COLO668 (cell line): ENCODE measurements around the gene RFT1.

Experiments
- DNase-seq: peaks from one replicate; lab custom pipeline; 2025; ENCODE audit not compliant: unreplicated experiment; lab: John Stamatoyannopoulos, UW

RFT1 gene

DNA sequence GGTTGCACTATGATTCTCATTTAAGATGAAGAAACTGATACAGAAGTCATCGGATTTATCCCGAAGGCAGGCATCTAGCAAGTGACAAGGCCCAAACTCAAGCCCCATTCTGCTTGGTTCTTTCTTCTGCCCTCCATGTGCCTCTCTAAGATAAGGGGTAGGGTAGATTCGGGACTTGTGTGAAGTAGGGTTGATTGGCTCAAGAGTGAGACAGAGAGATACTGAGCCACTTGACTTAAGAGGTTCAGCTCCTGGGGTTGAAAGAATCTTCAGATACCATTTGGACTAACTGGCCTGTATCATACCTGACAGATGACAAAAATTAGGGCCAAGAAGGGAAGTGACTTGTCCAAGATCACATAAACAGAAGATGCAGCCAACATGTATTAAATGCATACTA is 891 bp downstream of the RFT1 start:
- no peak for DNase-seq

DNA sequence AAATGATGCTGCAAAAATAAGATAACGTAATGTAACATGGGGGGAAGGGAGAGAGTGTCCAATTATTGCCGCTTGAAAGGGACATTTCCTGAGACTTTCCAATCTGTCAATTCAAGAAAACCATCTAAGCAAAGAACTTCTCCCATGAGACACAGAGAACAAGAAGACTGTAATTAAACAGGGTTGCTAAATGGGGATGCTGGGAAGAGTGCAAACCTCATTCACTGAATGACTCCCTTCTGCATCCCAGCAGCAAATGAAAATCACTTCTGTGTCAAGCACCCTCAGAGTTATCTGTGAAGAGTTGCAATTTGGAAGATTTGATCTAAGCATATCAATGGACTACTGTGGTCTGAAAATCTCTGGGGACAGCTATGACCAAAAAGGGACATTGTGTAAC is 3.6 kb downstream of the RFT1 start:
- no peak for DNase-seq

GRCh38 chr3:53123953-53124352 is 6.3 kb downstream of the RFT1 start:
- no peak for DNase-seq

DNA sequence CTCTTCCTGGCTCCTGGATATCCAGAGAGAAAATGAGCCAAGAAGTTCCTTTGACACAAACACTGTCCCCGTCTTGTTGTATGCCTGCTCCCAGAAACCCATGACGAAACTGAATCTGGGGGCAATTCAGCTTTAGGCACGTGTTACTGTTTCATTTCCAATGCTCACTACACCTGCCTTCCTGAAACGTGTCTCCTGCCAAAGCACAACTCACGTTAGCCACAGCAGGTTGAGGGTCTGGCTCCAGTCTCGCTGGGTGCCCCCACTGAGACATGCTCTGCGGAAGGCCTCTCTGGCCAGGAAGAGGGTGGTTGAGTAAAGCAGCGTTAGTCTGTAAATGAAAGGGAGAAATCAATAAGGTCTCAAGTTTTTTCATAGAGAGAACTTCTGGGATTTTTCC is 6.7 kb downstream of the RFT1 start:
- no peak for DNase-seq

GRCh38 chr3:53122933-53123305 is 7.3 kb downstream of the RFT1 start:
- DNase-seq: no peak

DNA sequence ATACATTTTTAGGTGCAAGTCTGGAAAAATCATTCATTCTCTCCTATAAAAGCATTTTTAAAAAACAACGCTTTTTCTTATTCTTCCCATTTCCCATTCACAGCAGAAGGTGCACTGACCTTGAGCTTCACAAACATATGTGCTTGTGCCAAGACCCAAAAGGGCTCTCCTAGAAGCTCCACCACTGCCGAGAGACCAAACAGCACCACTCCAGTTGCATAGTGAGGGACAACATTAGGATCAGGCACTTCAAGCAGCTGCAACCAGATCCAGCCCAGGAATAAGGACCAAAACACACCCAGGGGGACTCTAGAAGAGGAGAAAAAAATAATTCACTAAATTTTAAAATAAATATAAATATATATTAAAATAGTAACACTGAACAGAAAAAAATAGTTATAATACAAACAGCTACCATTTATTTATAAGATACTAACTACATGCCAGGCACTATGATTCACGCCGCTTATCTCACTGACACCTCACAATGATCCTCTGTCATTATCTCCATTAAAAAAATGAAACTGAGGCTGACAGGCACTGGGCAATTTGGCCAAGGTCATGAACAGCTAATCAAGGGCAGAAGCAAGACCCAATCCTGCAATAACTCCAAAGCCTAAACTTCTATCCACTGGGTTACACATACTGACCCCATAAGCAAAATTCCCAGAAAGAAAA is 7.8 kb downstream of the RFT1 start:
- no peak for DNase-seq

DNA sequence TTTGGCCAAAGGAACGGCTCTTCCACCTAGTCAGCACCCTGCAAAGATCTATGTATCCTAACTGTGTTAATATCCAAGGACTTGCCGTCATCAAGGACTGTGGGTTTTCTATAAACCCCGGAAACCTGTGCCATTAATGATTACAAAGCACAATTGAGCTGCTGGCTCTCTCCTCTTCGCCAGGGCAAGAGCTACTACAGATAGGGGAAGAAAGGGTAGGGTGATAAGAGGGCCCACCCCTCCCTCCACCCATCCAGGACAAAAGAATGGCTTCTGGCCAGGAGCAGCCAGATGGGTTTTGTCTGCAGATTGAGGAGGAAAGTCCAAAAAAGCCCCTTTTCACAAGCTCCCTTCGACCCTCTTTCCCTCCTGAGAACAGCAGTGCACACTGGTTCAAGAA is 9.9 kb downstream of the RFT1 start:
- no peak for DNase-seq

GRCh38 chr3:53116956-53117355 is 13.3 kb downstream of the RFT1 start:
- DNase-seq: no peak

GRCh38 chr3:53114412-53115074 is 15.7 kb downstream of the RFT1 start:
- DNase-seq: no peak

DNA sequence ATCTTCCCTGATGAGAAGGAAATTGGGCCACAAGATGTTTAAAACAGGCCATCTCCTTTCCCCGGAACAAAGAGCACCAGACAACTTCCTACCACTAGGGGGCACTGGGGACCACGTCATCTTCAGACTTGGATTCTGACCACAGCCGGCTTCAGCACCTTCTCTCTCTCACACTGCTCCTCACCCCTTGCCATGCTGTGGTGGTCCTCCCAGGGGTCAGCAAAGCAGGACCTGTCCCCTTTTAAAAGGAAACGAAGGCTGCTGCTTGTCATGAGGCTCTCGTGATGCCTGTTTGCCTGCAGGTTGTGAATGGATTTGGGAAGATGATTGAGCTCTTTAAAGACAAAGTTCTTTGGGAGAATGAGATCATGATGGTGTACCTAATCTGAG is 16.2 kb downstream of the RFT1 start:
- peak; percentile 61 for DNase-seq

GRCh38 chr3:53113293-53114010 is 16.8 kb downstream of the RFT1 start:
- no peak for DNase-seq

DNA sequence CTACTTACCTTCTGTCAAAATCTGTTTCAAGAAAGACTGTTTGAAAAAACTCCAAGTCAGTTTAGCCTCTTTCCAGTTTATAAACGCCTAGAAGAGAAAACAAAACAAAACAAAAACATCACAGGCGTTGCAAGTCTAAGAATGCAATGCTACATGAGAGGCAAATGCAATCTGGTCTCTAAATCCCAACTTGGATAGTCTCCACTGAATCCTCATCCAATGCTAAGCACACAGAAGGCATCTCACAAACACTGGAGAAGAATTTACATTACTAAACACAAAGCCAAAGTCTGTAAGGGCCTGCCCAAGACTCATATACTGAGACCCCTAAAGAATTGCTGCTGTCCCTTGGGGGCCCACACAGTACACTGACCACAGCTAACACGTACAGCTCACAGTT is 18.4 kb downstream of the RFT1 start:
- DNase-seq: no peak

DNA sequence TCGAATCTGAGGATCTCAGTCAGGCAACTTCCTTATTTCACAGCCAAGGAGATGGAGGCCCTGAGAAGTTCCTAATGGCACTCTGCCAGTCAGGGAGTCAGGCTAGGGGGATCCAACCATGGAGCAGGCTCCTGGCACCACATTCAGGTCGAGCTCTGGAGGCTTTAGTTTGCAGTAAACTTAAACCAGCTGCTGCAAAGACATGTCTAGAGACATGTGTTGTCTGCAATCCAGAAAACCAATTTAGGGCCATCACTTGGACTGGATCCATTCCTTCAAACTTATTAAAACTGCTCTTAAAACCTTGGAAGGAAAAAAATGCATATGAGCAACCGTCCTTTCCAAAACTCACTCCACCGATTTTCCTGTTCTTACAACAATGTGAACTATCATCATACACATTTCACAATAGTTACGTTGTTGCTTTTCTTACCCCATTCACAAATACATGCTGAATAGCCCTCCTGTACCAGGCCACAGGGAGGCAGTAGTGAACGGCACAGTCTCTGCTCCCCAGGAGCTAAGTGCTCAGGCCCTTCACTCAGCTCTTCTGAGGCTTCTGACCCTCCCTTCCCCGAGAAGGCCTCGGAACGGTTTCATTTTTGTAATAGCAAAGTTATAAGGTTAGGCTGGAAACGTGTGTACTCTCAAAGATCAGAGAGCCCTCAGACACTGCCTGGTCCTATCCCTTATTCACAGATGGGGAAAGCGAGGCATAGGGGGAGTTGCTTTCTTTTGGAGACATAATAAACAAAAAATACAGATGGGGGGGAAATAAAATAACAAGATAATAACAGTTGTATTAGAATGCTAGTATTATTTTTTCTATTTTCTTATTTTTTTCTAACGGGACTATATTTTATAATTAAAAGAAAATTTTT is 20.1 kb downstream of the RFT1 start:
- DNase-seq: peak; percentile 4

DNA sequence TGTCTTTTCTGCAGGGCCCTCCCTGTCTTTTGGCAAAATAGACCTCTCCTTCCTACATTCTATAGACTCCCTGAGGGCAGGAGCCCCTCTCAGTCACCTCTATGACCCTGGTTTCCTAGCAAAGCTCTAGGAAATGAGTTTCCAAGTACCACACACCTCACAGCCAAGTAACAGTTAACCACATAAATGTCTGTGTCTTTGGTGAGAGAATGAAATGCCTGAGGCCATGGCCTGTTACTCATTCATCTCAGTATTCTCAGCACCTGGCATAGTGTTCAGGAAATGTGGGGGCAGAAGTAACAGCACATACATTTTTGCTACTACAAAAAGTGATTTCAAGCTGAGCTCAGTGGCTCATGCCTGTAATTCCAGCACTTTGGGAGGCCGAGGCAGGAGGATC is 21.0 kb downstream of the RFT1 start:
- DNase-seq: no peak

GRCh38 chr3:53104762-53105161 is 25.5 kb downstream of the RFT1 start:
- no peak for DNase-seq

GRCh38 chr3:53103397-53104296 is 26.6 kb downstream of the RFT1 start:
- no peak for DNase-seq

GRCh38 chr3:53102601-53103147 is 27.6 kb downstream of the RFT1 start:
- no peak for DNase-seq

DNA sequence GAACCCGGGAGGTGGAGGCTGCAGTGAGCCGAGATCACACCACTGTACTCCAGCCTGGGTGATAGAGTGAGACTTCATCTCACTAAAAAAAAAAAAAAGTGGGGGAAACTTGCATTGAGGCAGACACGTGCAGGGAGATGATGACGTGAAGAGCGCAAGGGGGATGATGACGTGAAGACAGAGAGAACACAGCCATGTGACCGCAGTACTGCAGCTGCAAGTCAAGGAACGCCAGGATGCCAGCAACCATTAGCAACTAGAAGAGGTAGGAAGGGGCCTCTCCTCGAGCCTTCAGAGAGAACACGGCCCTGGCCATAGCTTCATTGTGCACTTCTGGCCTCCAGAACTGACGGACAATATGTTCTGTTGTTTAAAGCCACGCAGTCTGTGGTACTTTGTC is 28.3 kb downstream of the RFT1 start:
- DNase-seq: no peak

GRCh38 chr3:53100818-53101466 is 29.3 kb downstream of the RFT1 start:
- DNase-seq: no peak

- no peak for DNase-seq
These were observed 32.3 kb downstream of the RFT1 start for GRCh38 chr3:53097887-53098286.
